Parathyroid adenoma (tissue), 2 donors: Measurements from ENCODE around the gene PRKN.

Experiments
- H2AFZ ChIP-seq: fragments of 300-600 bp; sonication (generic); one replicate; pipeline ENCODE4 v1.7.0; 2017; ENCODE audit warnings: antibody characterized with exemption, mild to moderate bottlenecking
- H3K27ac ChIP-seq: fragments of 300-600 bp; sonication (generic); one replicate; pipeline ENCODE4 v1.7.0; 2017
- H3K27me3 ChIP-seq: fragments of 300-600 bp; sonication (generic); one replicate; pipeline ENCODE4 v1.7.0; 2017; ENCODE audit warnings: low read length; ENCODE audit not compliant: control insufficient read depth, insufficient read depth
- H3K36me3 ChIP-seq: fragments of 300-600 bp; sonication (generic); one replicate; pipeline ENCODE4 v1.7.0; 2017; ENCODE audit warnings: low read length; ENCODE audit not compliant: control insufficient read depth, insufficient read depth
- H3K4me1 ChIP-seq: fragments of 300-600 bp; sonication (generic); one replicate; pipeline ENCODE4 v1.7.0; 2017; ENCODE audit warnings: control low read depth
- H3K4me2 ChIP-seq: fragments of 300-600 bp; sonication (generic); one replicate; pipeline ENCODE4 v1.7.0; 2017; ENCODE audit warnings: low read length
- H3K4me3 ChIP-seq: fragments of 300-600 bp; sonication (generic); one replicate; pipeline ENCODE4 v1.7.0; 2017; ENCODE audit warnings: low read depth, low read length
- H3K79me2 ChIP-seq: fragments of 300-600 bp; sonication (generic); one replicate; pipeline ENCODE4 v1.7.0; 2017; ENCODE audit warnings: control low read depth
- H3K9ac ChIP-seq: fragments of 300-600 bp; sonication (generic); one replicate; pipeline ENCODE4 v1.7.0; 2017; ENCODE audit warnings: mild to moderate bottlenecking
- H3K9me3 ChIP-seq: fragments of 300-600 bp; sonication (generic); one replicate; pipeline ENCODE4 v1.7.0; 2017; ENCODE audit warnings: low read length; ENCODE audit not compliant: control insufficient read depth
- TF ChIP-seq, protein P1 (sequence below): fragments of 300-600 bp; sonication (generic); IDR thresholded peaks from one replicate; pipeline ENCODE4 v1.7.0; 2017; ENCODE audit warnings: antibody characterized with exemption, mild to moderate bottlenecking
- donor health status: primary hyperparathyroidism.

The PRKN gene

DNA sequence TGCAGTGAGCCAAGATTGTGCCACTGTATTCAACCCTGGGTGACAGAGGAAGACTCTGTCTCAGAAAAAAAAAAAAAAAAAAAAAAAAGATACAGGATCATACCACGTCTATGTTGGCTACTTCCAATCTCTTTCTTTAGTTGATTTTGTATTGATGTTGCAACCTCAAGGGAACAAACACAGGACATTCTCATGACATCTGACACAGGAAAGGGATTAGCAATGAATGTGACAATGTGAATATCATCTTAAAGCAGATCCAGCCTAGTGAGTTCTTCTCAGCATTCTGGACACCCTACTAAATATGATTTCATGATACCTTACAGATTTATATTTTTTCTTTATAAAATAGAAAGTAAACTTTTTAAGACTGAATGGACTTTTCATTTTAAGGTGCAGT lies 580.3 kb downstream of the PRKN start:
- Histone ChIP-seq H3K27ac (no peak overlapping the region), H3K27me3 (no peaks in the 10 kb centered on the region), H3K9me3 (no peaks in the 10 kb centered on the region), H2AFZ (no peak overlapping the region), H3K9ac (no peak overlapping the region), H3K36me3 (no peaks in the 10 kb centered on the region), H3K4me3 (no peak overlapping the region), H3K4me2 (no peak overlapping the region), H3K79me2 (peaks cover 4% of the 10 kb centered on the region), H3K4me1 (no peaks in the 10 kb centered on the region)
- TF ChIP-seq, protein P1, sequence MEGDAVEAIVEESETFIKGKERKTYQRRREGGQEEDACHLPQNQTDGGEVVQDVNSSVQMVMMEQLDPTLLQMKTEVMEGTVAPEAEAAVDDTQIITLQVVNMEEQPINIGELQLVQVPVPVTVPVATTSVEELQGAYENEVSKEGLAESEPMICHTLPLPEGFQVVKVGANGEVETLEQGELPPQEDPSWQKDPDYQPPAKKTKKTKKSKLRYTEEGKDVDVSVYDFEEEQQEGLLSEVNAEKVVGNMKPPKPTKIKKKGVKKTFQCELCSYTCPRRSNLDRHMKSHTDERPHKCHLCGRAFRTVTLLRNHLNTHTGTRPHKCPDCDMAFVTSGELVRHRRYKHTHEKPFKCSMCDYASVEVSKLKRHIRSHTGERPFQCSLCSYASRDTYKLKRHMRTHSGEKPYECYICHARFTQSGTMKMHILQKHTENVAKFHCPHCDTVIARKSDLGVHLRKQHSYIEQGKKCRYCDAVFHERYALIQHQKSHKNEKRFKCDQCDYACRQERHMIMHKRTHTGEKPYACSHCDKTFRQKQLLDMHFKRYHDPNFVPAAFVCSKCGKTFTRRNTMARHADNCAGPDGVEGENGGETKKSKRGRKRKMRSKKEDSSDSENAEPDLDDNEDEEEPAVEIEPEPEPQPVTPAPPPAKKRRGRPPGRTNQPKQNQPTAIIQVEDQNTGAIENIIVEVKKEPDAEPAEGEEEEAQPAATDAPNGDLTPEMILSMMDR: no peak

DNA sequence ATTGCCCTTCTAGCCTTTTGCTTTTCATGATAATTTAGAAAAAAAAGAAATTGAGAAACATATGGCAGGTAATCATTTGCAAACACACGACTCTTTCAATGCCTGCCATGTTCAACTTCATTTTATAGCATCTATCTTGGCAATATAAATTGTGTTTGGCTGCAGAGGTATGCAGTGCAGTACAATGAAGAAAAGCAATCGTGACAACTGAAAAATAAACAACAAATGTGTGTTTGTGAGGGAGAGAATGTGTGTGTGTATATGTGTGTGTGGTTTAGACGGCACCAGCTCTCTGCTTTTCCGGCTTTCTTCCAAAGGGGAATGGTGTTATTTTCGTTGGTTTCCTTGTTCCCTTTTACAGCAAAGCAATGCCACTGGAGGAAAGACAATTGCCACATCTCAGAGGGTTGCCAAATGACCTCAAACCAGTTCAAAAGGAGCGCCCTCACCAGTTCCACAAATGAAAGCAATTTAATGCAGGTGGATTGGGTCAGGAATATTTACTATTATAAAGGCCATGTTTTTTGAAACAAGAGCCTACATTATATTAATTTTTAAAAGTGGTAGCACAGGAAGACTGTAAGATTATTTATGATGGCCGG lies 587.2 kb downstream of the PRKN start:
- no peak overlapping the region for H3K4me3 ChIP-seq
- no peak overlapping the region for H2AFZ ChIP-seq
- no peak overlapping the region for H3K9ac ChIP-seq
- H3K27me3 ChIP-seq: no peaks in the 10 kb centered on the region
- TF ChIP-seq, protein P1: no peak
- no peaks in the 10 kb centered on the region for H3K4me1 ChIP-seq
- no peaks in the 10 kb centered on the region for H3K9me3 ChIP-seq
- H3K36me3 ChIP-seq: no peaks in the 10 kb centered on the region
- H3K27ac ChIP-seq: no peak overlapping the region
- no peaks in the 10 kb centered on the region for H3K79me2 ChIP-seq
- H3K4me2 ChIP-seq: no peak overlapping the region

DNA sequence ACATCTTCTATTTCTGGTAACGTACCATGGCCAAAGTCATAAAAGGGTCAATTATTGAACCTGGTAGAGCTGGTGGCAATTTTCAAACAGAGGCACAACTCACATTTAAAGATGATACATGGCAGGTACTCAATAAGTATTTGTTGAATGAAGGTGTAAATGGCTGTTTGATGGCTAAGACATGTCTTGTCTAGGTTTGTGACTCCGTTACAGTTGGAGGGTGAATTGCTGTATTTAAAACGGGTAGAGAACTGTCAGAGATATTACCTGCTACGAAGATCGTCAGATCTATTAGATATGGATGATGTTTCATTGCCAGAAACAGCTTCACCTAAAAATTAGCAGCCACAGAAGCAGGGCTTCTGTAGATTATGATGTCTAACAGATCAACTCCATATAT lies 601.9 kb downstream of the PRKN start:
- H3K4me1 ChIP-seq: no peaks in the 10 kb centered on the region
- H3K79me2 ChIP-seq: no peaks in the 10 kb centered on the region
- TF ChIP-seq, protein P1: no peak
- no peak overlapping the region for H3K4me2 ChIP-seq
- no peaks in the 10 kb centered on the region for H3K27me3 ChIP-seq
- no peaks in the 10 kb centered on the region for H3K9me3 ChIP-seq
- no peak overlapping the region for H3K9ac ChIP-seq
- no peak overlapping the region for H3K27ac ChIP-seq
- no peaks in the 10 kb centered on the region for H3K36me3 ChIP-seq
- H3K4me3 ChIP-seq: no peak overlapping the region
- H2AFZ ChIP-seq: no peak overlapping the region

DNA sequence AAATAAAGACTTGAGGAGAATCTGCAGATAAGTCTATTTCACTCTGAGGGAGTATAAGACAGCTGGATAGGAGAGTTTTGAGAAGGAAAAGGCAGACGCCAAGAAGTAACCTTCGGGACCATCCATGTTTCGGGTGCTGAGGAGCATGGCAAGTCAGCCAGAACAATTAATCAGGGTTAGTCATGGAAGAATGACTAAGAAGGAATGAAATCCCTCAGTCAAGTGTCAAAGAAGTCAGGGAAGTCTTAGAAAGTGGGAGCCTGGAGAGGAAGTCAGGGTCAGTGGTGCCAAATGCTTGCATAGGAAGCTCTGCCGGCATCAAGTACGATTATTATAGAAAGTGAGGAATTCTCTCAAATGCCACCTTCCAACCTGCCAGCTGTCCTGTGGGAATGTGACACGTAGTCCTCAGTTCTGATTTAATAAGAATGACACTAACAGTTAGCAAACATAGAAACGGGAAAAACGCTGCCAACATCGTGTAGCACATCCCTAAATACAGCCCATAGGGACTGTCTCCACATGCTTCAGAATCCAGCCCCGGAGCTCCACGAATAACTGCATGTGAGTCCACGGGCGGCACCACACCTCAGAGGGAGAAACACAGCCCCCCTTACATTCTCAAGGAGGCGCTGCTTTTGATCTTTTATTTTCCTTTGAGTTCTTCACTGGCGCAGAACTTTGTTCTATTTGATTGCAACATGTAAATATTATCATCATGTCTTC lies 602.7 kb downstream of the PRKN start:
- Histone ChIP-seq H2AFZ (no peak overlapping the region), H3K9ac (no peak overlapping the region)
- TF ChIP-seq, protein P1: no peak

DNA sequence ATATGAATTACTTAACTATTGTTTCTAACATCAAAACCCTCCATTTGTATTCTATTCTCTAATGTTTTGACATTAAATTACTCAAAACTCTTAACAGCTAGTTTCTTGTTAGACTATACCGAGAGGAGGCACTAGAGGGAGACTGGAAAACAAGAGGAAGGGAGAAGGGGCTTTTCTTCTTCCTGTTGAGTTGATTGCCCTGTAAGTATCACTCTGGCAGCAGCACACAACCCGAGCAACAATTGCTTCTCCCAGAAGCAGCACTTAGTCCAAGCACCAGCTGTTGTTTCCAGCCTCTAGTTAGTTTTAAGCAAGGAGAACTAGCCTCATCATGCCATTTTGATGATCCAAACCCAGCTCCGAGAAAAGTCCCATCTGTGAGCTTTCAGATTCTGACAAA lies 603.8 kb downstream of the PRKN start:
- H3K27me3 ChIP-seq: no peaks in the 10 kb centered on the region
- H3K4me2 ChIP-seq: no peak overlapping the region
- no peak overlapping the region for H2AFZ ChIP-seq
- H3K4me3 ChIP-seq: no peak overlapping the region
- no peaks in the 10 kb centered on the region for H3K79me2 ChIP-seq
- H3K36me3 ChIP-seq: no peaks in the 10 kb centered on the region
- no peak overlapping the region for H3K27ac ChIP-seq
- H3K9ac ChIP-seq: no peak overlapping the region
- no peaks in the 10 kb centered on the region for H3K9me3 ChIP-seq
- no peaks in the 10 kb centered on the region for H3K4me1 ChIP-seq
- TF ChIP-seq, protein P1: no peak

More for the DNA sequence above, 602.7 kb downstream of the PRKN start:
- no peaks in the 10 kb centered on the region for H3K36me3 ChIP-seq
- H3K4me3 ChIP-seq: no peak overlapping the region
- H3K4me1 ChIP-seq: no peaks in the 10 kb centered on the region
- no peaks in the 10 kb centered on the region for H3K79me2 ChIP-seq
- H3K27ac ChIP-seq: no peak overlapping the region
- no peaks in the 10 kb centered on the region for H3K27me3 ChIP-seq
- no peaks in the 10 kb centered on the region for H3K9me3 ChIP-seq
- no peak overlapping the region for H3K4me2 ChIP-seq
